Measurements from ENCODE around the gene HARBI1. TPM values are rescaled to one million over a fixed set of nuclear protein-coding genes. Genes with fewer than 3 reads are reported as not detected.

Gene HARBI1
- polyA plus RNA-seq, 1 of the 3 experiments (the other 2 are of a cell fraction) = 2.4 TPM

- ChIA-PET POLR2A (no interaction called here), CTCF (interaction anchor here (1.1 kb wide), 1 partner anchor 48 kb away, joined by 3 read pairs; the partner anchor contains the start of gene ATG13)
- Histone ChIP-seq H3K9ac (no peak overlapping the region), H3K9me3 (no peaks in the 10 kb centered on the region), H3K27ac (ENCODE audit: low read depth in 2 of 2, low read length in 1 of 2) (no peak overlapping the region), H3K4me3 (ENCODE audit: low read depth in 2 of 2, low read length in 1 of 2) (no peak overlapping the region), H3K27me3 (ENCODE audit: insufficient read depth) (no peaks in the 10 kb centered on the region), H2AFZ (ENCODE audit: low read depth) (no peak overlapping the region), H3K4me2 (no peak overlapping the region), H3K79me2 (ENCODE audit: insufficient read depth) (no peaks in the 10 kb centered on the region), H4K20me1 (ENCODE audit: insufficient read depth) (no peaks in the 10 kb centered on the region), H3K9me2 (no peaks in the 10 kb centered on the region), H3K36me3 (replicated peaks in 1 of 2; ENCODE audit: control insufficient read depth in 1 of 2, insufficient read depth in 2 of 2, low read length in 1 of 2) (peaks cover 37 to 67% of the 10 kb centered on the region in 2 experiments), H3K4me1 (ENCODE audit: control insufficient read depth in 1 of 2, insufficient read depth in 2 of 2, low read depth in 1 of 2, low read length in 1 of 2) (no peaks in the 10 kb centered on the region), H3F3A (replicated peaks; ENCODE audit: insufficient read depth) (no peaks in the 10 kb centered on the region)
- no peak for DNase-seq
- TF ChIP-seq POLR2AphosphoS5 (IDR thresholded peaks at IDR 0.05; ENCODE audit: low read depth, low read length) = no peak
- no peak for TF ChIP-seq USF1 (IDR thresholded peaks at IDR 0.05; ENCODE audit: borderline replicate concordance, low read depth)
- TF ChIP-seq REST (IDR thresholded peaks at IDR 0.05; ENCODE audit: low read depth, low read length) = no peak
- no peak for TF ChIP-seq RXRA (IDR thresholded peaks at IDR 0.05; ENCODE audit: borderline replicate concordance, low read depth)
- WGBS (ENCODE audit: low lambda C conversion rate) = 100% methylated on average over 1 of the region's 1 CpG
These were observed 48.3 kb upstream of the HARBI1 start for GRCh38 chr11:46665356-46665755.

GRCh38 chr11:46664612-46665011 is 47.6 kb upstream of the HARBI1 start:
- no peak for DNase-seq
- no peak overlapping the region for H3K9ac ChIP-seq
- no peak overlapping the region for H3K4me2 ChIP-seq
- no peaks in the 10 kb centered on the region for H3K9me2 ChIP-seq
- no peaks in the 10 kb centered on the region for H3F3A ChIP-seq (replicated peaks; ENCODE audit: insufficient read depth)
- TF ChIP-seq MAX (IDR thresholded peaks at IDR 0.05; ENCODE audit: low read depth) (no peak), FOSL2 (IDR thresholded peaks at IDR 0.05; ENCODE audit: borderline replicate concordance, low read depth) (no peak), MXI1 (IDR thresholded peaks at IDR 0.05; ENCODE audit: low read depth, low read length) (no peak), TEAD4 (IDR thresholded peaks at IDR 0.05; ENCODE audit: borderline replicate concordance, insufficient read depth) (no peak), EZH2phosphoT487 (IDR thresholded peaks at IDR 0.05; ENCODE audit: borderline replicate concordance, low read depth) (no peak), CHD2 (IDR thresholded peaks at IDR 0.05; ENCODE audit: low read length, partially characterized antibody) (no peak), CTCF (IDR thresholded peaks at IDR 0.05) (no peak), FOXJ3 (CRISPR knock-in tag; IDR thresholded peaks at IDR 0.05) (no peak), RFX5 (IDR thresholded peaks at IDR 0.05; ENCODE audit: low read length) (no peak), IRF3 (IDR thresholded peaks at IDR 0.05; ENCODE audit: low read depth, low read length) (no peak), SMC3 (IDR thresholded peaks at IDR 0.05; ENCODE audit: low read depth, low read length) (no peak), YY1 (IDR thresholded peaks at IDR 0.05; ENCODE audit: low read depth) (no peak), TCF12 (IDR thresholded peaks at IDR 0.05) (no peak)
- peaks cover 42 to 69% of the 10 kb centered on the region in 2 experiments for H3K36me3 ChIP-seq (replicated peaks in 1 of 2; ENCODE audit: control insufficient read depth in 1 of 2, insufficient read depth in 2 of 2, low read length in 1 of 2)
- H3K4me3 ChIP-seq (ENCODE audit: low read depth in 2 of 2, low read length in 1 of 2) = no peak overlapping the region
- CTCF ChIA-PET = no interaction called here
- no peaks in the 10 kb centered on the region for H3K4me1 ChIP-seq (ENCODE audit: control insufficient read depth in 1 of 2, insufficient read depth in 2 of 2, low read depth in 1 of 2, low read length in 1 of 2)
- no peaks in the 10 kb centered on the region for H4K20me1 ChIP-seq (ENCODE audit: insufficient read depth)
- H3K27ac ChIP-seq (ENCODE audit: low read depth in 2 of 2, low read length in 1 of 2) = no peak overlapping the region
- WGBS (ENCODE audit: low lambda C conversion rate) = 87% methylated on average over 6 of the region's 6 CpGs
- no peak overlapping the region for H2AFZ ChIP-seq (ENCODE audit: low read depth)
- no peaks in the 10 kb centered on the region for H3K9me3 ChIP-seq
- no peaks in the 10 kb centered on the region for H3K27me3 ChIP-seq (ENCODE audit: insufficient read depth)
- POLR2A ChIA-PET = no interaction called here
- no peaks in the 10 kb centered on the region for H3K79me2 ChIP-seq (ENCODE audit: insufficient read depth)

Measured in SK-N-SH (cell line).